ENCODE data around the gene RHD. TPM values are rescaled to one million over a fixed set of nuclear protein-coding genes. Genes with fewer than 3 reads are reported as not detected.
A peak's percentile ranks its signal among the peaks of the same experiment; 100 is the strongest.

RHD gene
- total RNA-seq, 1 experiment from 2014 or later: 1.3 TPM

GRCh38 chr1:25245393-25245792 lies 26.9 kb upstream of the RHD start:
- Histone ChIP-seq H3T11ph (ENCODE audit: low read length) (no peak overlapping the region), H3K4me2 (ENCODE audit: insufficient read depth, insufficient read length, low read length) (no peak overlapping the region), H3K9ac (ENCODE audit: extremely low read depth, insufficient read length, low read length) (no peak overlapping the region), H3K9me3 (ENCODE audit: control insufficient read depth, low read depth, low read length) (no peaks in the 10 kb centered on the region), H2BK20ac (ENCODE audit: low read depth, low read length, poor library complexity, severe bottlenecking) (no peak overlapping the region), H3K4me1 (ENCODE audit: insufficient read depth, low read length) (no peaks in the 10 kb centered on the region), H2BK12ac (ENCODE audit: insufficient read length, low read depth, low read length) (no peak overlapping the region), H4K91ac (ENCODE audit: insufficient read length, low read depth, low read length) (no peak overlapping the region), H4K5ac (ENCODE audit: insufficient read length, low read depth, low read length) (no peak overlapping the region), H3K79me2 (ENCODE audit: insufficient read depth, low read length) (peaks cover 5% of the 10 kb centered on the region; the same call in 1 of the 2 replicates), H4K20me1 (ENCODE audit: control insufficient read depth, insufficient read depth, insufficient read length) (no peaks in the 10 kb centered on the region), H2BK120ac (ENCODE audit: low read depth, low read length, poor library complexity, severe bottlenecking) (no peak overlapping the region), H2BK5ac (ENCODE audit: insufficient read length, low read length) (no peak overlapping the region), H3K56ac (ENCODE audit: insufficient read length, low read depth, low read length) (no peak overlapping the region), H3K4ac (ENCODE audit: low read depth, low read length) (no peak overlapping the region), H2AFZ (ENCODE audit: low read length) (no peak overlapping the region), H2BK15ac (ENCODE audit: low read depth, low read length) (no peak overlapping the region), H3K79me1 (ENCODE audit: insufficient read depth, low read depth, low read length, poor library complexity, severe bottlenecking) (no peaks in the 10 kb centered on the region), H4K8ac (replicated peaks; ENCODE audit: insufficient read length, low read depth, low read length) (no peak overlapping the region), H3K23ac (ENCODE audit: insufficient read length, low read depth, low read length) (no peak overlapping the region), H3K23me2 (ENCODE audit: insufficient read length, low read depth, low read length, poor library complexity, severe bottlenecking) (peaks cover 11% of the 10 kb centered on the region), H3K18ac (ENCODE audit: insufficient read length, low read depth, low read length) (no peak overlapping the region), H3K27ac (ENCODE audit: insufficient read length, low read depth, low read length) (no peak overlapping the region), H3K14ac (ENCODE audit: insufficient read depth, low read length) (no peak overlapping the region), H3K27me3 (ENCODE audit: insufficient read depth, low read length) (no peaks in the 10 kb centered on the region), H2AK5ac (ENCODE audit: insufficient read length, low read length) (no peak overlapping the region)
- no peaks in the 10 kb centered on the region for H3K9me3 Mint-ChIP-seq
- H3K27ac Mint-ChIP-seq: no peak overlapping the region
- peaks cover 29 to 59% (median 44%) of the 10 kb centered on the region in 3 experiments for H3K36me3 Mint-ChIP-seq (ENCODE audit: insufficient read depth in 1 of 3, low read depth in 3 of 3)
- H3K4me3 Mint-ChIP-seq: peak overlapping the region; percentile 95 to 98
- H3K4me1 Mint-ChIP-seq: peaks cover 21 to 29% of the 10 kb centered on the region in 2 experiments
- no peaks in the 10 kb centered on the region; the same call in 1 of the 2 replicates for H3K27me3 Mint-ChIP-seq (ENCODE audit: low read depth)
- no peak for TF ChIP-seq CTCF (conservative IDR thresholded peaks at IDR 0.05)
- WGBS (ENCODE audit: extremely low coverage, insufficient read length, low lambda C conversion rate): no CpG with 5 or more reads among the region's 5 CpGs
- no peak for DNase-seq
